Liver (tissue), 9 donors: ENCODE measurements around the gene DOCK1. TPM values are rescaled to one million over a fixed set of nuclear protein-coding genes. Genes with fewer than 3 reads are reported as not detected.

Experiments used
- DNase-seq: peaks from one replicate; pipeline ENCODE4 v3.0.0-alpha.2; 2017; ENCODE audit warnings: low spot score
- H3K27ac ChIP-seq, 2 donors: one replicate each; pipeline ENCODE4 v1.7.0; 2013; ENCODE audit warnings: inconsistent platforms in 2 of 2, low read length in 2 of 2, control low read depth in 1 of 2, low read depth in 1 of 2, mild to moderate bottlenecking in 1 of 2
- H3K27me3 ChIP-seq, 4 donors: one replicate each; pipeline versions ENCODE4 v1.6.1 to v1.7.0; 2013; ENCODE audit warnings: low read length in 3 of 4, inconsistent platforms in 1 of 4, mild to moderate bottlenecking in 1 of 4, moderate library complexity in 1 of 4; ENCODE audit not compliant: control insufficient read depth in 4 of 4, insufficient read depth in 4 of 4
- H3K36me3 ChIP-seq, 4 donors: one replicate each; pipeline versions ENCODE4 v1.6.1 to v1.7.0; 2013; ENCODE audit warnings: low read length in 3 of 4, mild to moderate bottlenecking in 3 of 4, low read depth in 1 of 4, moderate library complexity in 1 of 4; ENCODE audit not compliant: control insufficient read depth in 4 of 4, insufficient read depth in 3 of 4
- H3K4me1 ChIP-seq, 4 donors: one replicate each; pipeline versions ENCODE4 v1.6.1 to v1.7.0; 2013; ENCODE audit warnings: low read length in 3 of 4, mild to moderate bottlenecking in 3 of 4, moderate library complexity in 1 of 4; ENCODE audit not compliant: control insufficient read depth in 4 of 4, insufficient read depth in 4 of 4
- H3K4me3 ChIP-seq, 3 donors: one replicate each; pipeline versions ENCODE4 v1.6.1 to v1.7.0; 2013; ENCODE audit warnings: low read length in 3 of 3, control low read depth in 1 of 3, low read depth in 1 of 3, mild to moderate bottlenecking in 1 of 3
- H3K9ac ChIP-seq, 2 donors: one replicate each; pipeline ENCODE4 v1.7.0; 2013; ENCODE audit warnings: low read length in 2 of 2, mild to moderate bottlenecking in 2 of 2, moderate library complexity in 2 of 2, control low read depth in 1 of 2, low read depth in 1 of 2
- H3K9me3 ChIP-seq, 4 donors: one replicate each; pipeline versions ENCODE4 v1.6.1 to v1.7.0; 2013; ENCODE audit warnings: low read length in 3 of 4; ENCODE audit not compliant: control insufficient read depth in 4 of 4
- ATF3 ChIP-seq: IDR thresholded peaks from 2 replicates; pipeline ENCODE4 v1.6.1; 2016; ENCODE audit warnings: antibody characterized with exemption
- CTCF ChIP-seq: fragments of 150-350 bp; IDR thresholded peaks from 2 replicates; pipeline ENCODE4 v1.5.1; 2017; ENCODE audit warnings: improper control_type of control experiment, low read depth, low read length; ENCODE audit not compliant: missing input control
- EGR1 ChIP-seq, 2 donors: IDR thresholded peaks; 2 replicates each; pipeline ENCODE4 v1.6.1; 2016 to 2018; ENCODE audit warnings: antibody characterized with exemption in 2 of 2, low read depth in 2 of 2
- FOXA1 ChIP-seq: IDR thresholded peaks from 2 replicates; pipeline ENCODE4 v1.6.1; 2016; ENCODE audit warnings: antibody characterized with exemption
- FOXA2 ChIP-seq: IDR thresholded peaks from 2 replicates; pipeline ENCODE4 v1.6.1; 2016; ENCODE audit warnings: antibody characterized with exemption
- GABPA ChIP-seq, 2 donors: IDR thresholded peaks in 1 of 2; conservative IDR thresholded peaks in 1 of 2; 2 replicates each; pipeline ENCODE4 v1.6.1; 2016; ENCODE audit warnings: antibody characterized with exemption in 2 of 2, mild to moderate bottlenecking in 1 of 2, moderate library complexity in 1 of 2
- HNF4A ChIP-seq, 2 donors: conservative IDR thresholded peaks; 2 replicates each; pipeline ENCODE4 v1.6.1; 2016; ENCODE audit warnings: antibody characterized with exemption in 2 of 2, mild to moderate bottlenecking in 2 of 2
- HNF4G ChIP-seq: IDR thresholded peaks from 2 replicates; pipeline ENCODE4 v1.6.1; 2016; ENCODE audit warnings: antibody characterized with exemption
- JUND ChIP-seq, 2 donors: IDR thresholded peaks; 2 replicates each; pipeline ENCODE4 v1.6.1; 2016; ENCODE audit warnings: antibody characterized with exemption in 2 of 2
- MAX ChIP-seq: IDR thresholded peaks from 2 replicates; pipeline ENCODE4 v1.6.1; 2016; ENCODE audit warnings: antibody characterized with exemption
- NR2F2 ChIP-seq: IDR thresholded peaks from 2 replicates; pipeline ENCODE4 v1.6.1; 2016; ENCODE audit warnings: antibody characterized with exemption
- RAD21 ChIP-seq, 2 donors: IDR thresholded peaks; 2 replicates each; pipeline ENCODE4 v1.6.1; 2016; ENCODE audit warnings: antibody characterized with exemption in 2 of 2, mild to moderate bottlenecking in 2 of 2
- REST ChIP-seq: IDR thresholded peaks from 2 replicates; pipeline ENCODE4 v1.6.1; 2016; ENCODE audit warnings: antibody characterized with exemption, mild to moderate bottlenecking
- SP1 ChIP-seq: IDR thresholded peaks from 2 replicates; pipeline ENCODE4 v1.6.1; 2018; ENCODE audit warnings: antibody characterized with exemption, mild to moderate bottlenecking
- TAF1 ChIP-seq: conservative IDR thresholded peaks from 2 replicates; pipeline ENCODE4 v1.6.1; 2016; ENCODE audit warnings: antibody characterized with exemption, mild to moderate bottlenecking
- YY1 ChIP-seq: IDR thresholded peaks from 2 replicates; pipeline ENCODE4 v1.6.1; 2016; ENCODE audit warnings: antibody characterized with exemption, mild to moderate bottlenecking
- ZBTB33 ChIP-seq: IDR thresholded peaks from 2 replicates; pipeline ENCODE4 v1.6.1; 2016; ENCODE audit warnings: antibody characterized with exemption
- WGBS: extraction: QIAGEN DNeasy Blood & Tissue Kit; methylation state at CpG from one replicate; pipeline ENCODE4 v1.1.7; 2013; 5-methylcytosine and 5-hydroxymethylcytosine counted together
- polyA plus RNA-seq, 2 donors: library from polyadenylated mRNA; stranded (reverse) in 1 of 2; unstranded in 1 of 2; fragments of 200-250 nt in 1 of 2; fragments of >200 nt in 1 of 2; fragmentation: Nextera tagmentation in 1 of 2; extraction: Ambion mirVana in 1 of 2; gene quantifications; one replicate each; pipeline versions ENCODE4 v1.2.1 to v1.2.3, GENCODE V29; 2013 to 2015
- total RNA-seq, 2 donors: library from RNA; depleted of rRNA; stranded (reverse); fragments of >200 nt; gene quantifications; one replicate each; pipeline ENCODE4 v1.2.3, GENCODE V29; 2014
- donor health status: healthy.
- donor health status: healthy.
- donor health status: healthy.
- donor health status: healthy.
- donor health status: healthy.

The DOCK1 gene
- total and polyA plus RNA-seq, 4 donors = 3.8 to 28.8 (median 9.1) TPM

- WGBS = 96% methylated on average over 15 of the region's 15 CpGs
- DNase-seq = no peak
- Histone ChIP-seq H3K27ac (no peak overlapping the region), H3K27me3 (no peaks in the 10 kb centered on the region), H3K9ac (no peak overlapping the region), H3K4me1 (no peaks in the 10 kb centered on the region), H3K36me3 (no peaks in the 10 kb centered on the region), H3K9me3 (no peaks in the 10 kb centered on the region), H3K4me3 (no peak overlapping the region)
- TF ChIP-seq YY1 = no peak
- TF ChIP-seq FOXA2 = no peak
- no peak for TF ChIP-seq EGR1 (IDR thresholded peaks at IDR 0.05; ENCODE audit: low read depth in 2 of 2)
- TF ChIP-seq HNF4A (conservative IDR thresholded peaks at IDR 0.05) = no peak
Observed at GRCh38 chr10:126945351-126946030, 40.3 kb downstream of the DOCK1 start.

GRCh38 chr10:126946746-126947145 is 41.5 kb downstream of the DOCK1 start:
- no peak overlapping the region for H3K4me3 ChIP-seq
- no peaks in the 10 kb centered on the region for H3K27me3 ChIP-seq
- H3K36me3 ChIP-seq = no peaks in the 10 kb centered on the region
- WGBS = 98% methylated on average over 6 of the region's 6 CpGs
- no peaks in the 10 kb centered on the region for H3K9me3 ChIP-seq
- no peak overlapping the region for H3K27ac ChIP-seq
- TF ChIP-seq HNF4G (no peak), YY1 (no peak), ZBTB33 (no peak), NR2F2 (no peak), CTCF (no peak), GABPA (IDR thresholded peaks at IDR 0.05 in 1 of 2, conservative IDR thresholded peaks at IDR 0.05 in 1 of 2) (no peak), SP1 (no peak), REST (no peak), RAD21 (IDR thresholded peaks at IDR 0.05) (no peak), JUND (IDR thresholded peaks at IDR 0.05) (no peak), HNF4A (conservative IDR thresholded peaks at IDR 0.05) (no peak), TAF1 (no peak), FOXA1 (no peak), FOXA2 (no peak), MAX (no peak), ATF3 (no peak)
- DNase-seq = no peak
- no peaks in the 10 kb centered on the region for H3K4me1 ChIP-seq
- no peak overlapping the region for H3K9ac ChIP-seq
